ENCODE measurements around the gene LMO2.

Gene LMO2

DNA sequence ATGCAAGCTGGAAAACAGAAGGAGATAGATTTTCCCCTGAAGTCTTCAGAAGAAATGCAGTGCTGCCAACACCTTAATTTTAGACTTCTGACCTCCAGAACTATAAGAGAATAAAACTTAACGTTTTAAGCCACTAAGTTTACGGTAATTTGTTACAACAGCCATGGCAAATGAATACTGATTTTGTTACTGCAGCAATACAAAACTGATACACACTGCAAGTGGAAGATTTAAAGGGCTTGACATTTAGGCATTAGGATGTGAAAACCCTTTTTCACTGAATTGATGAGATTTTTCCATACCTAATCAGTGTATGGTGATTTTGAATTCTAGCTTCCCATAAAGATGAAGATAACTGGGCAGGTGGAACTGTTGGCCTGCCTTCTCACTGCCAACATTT is 22.1 kb upstream of the LMO2 start:
- Histone ChIP-seq H3K4me3 (ENCODE audit: extremely low read depth, insufficient read depth, low read length, poor library complexity, severe bottlenecking) (no peak overlapping the region), H3K4me1 (ENCODE audit: control insufficient read depth, insufficient read depth, low read length, poor library complexity, severe bottlenecking) (peaks cover 13% of the 10 kb centered on the region), H3K9me3 (ENCODE audit: control insufficient read depth, low read length) (peaks cover 13% of the 10 kb centered on the region), H3K36me3 (ENCODE audit: control insufficient read depth, insufficient read depth, low read length) (no peaks in the 10 kb centered on the region), H3K27ac (ENCODE audit: low read depth, low read length, severe bottlenecking) (no peak overlapping the region)
- whole genome bisulfite sequencing, 2 experiments (ENCODE audit: insufficient coverage in 2 of 2): 100% methylated on average over 2 of the region's 2 CpGs

DNA sequence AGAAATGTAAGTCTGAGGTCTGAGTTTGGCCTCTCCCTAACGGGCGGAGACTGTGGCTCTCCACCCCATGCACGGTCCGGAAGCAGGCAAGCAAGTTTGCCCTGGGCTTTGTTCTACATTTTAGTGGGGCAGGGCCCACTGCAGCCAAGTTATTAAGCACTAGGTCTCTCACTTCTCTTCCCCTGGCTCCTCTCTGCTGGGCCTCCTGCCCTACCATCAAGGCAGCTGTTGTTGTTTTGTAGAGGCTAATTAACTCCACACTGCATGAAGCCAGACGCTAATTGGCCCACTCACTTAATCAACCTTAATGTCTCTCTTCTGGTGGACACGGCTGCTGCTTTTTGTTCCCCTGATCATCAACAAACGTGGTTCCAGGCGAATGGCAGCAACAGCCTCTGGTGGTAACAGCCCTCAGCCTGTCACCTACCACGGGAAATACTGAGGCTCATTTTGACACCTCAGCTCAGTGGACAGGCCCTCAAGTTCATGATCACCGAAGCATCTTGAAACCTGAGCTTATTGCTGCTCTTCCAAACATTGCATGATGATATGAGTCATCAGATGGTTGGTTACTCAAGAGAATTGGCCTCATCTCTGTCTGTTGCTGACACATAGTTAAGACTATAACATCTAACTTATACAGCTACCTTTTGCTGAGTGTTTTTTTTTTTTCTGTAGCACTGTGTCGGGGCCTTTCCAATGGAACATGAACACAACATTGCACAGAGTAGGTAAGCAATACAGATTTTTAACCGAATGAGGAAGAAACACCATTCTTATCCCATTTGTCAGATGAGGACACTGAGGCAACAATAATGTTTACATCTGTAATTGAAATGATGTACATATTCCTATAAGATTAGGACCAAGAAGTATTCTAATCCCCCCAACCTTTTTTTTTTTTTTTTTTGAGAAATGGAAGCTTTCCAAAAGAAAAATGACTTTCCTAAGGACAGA is 20.8 kb upstream of the LMO2 start:
- peaks cover 13% of the 10 kb centered on the region for H3K9me3 ChIP-seq (ENCODE audit: control insufficient read depth, low read length)
- peak overlapping the region; percentile 54 for H3K27ac ChIP-seq (ENCODE audit: low read depth, low read length, severe bottlenecking)
- H3K4me1 ChIP-seq (ENCODE audit: control insufficient read depth, insufficient read depth, low read length, poor library complexity, severe bottlenecking): peaks cover 13% of the 10 kb centered on the region
- H3K36me3 ChIP-seq (ENCODE audit: control insufficient read depth, insufficient read depth, low read length): no peaks in the 10 kb centered on the region
- no peak overlapping the region for H3K4me3 ChIP-seq (ENCODE audit: extremely low read depth, insufficient read depth, low read length, poor library complexity, severe bottlenecking)
- 61 to 63% methylated on average over 8 to 9 of the region's 12 CpGs for WGBS, 2 experiments (ENCODE audit: insufficient coverage in 2 of 2)

DNA sequence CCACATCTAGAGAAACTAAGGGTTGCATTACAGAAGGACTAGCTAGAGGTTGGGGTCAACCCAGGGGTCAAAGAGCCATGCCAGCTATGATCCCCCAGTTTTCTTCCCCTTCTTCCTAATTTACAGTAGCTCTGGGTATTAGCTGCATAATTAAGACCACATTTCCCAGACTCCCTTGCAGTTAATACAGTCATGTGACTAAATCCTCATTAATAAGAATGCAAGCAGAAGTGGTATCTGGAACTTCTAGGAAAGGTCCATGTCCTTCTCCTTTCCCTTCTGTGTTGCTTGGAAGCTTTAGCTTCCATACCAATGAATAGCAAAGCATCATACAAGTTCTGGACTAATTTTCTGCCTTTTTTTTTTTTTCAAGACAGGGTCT is 19.1 kb upstream of the LMO2 start:
- Histone ChIP-seq H3K27ac (ENCODE audit: low read depth, low read length, severe bottlenecking) (no peak overlapping the region), H3K4me3 (ENCODE audit: extremely low read depth, insufficient read depth, low read length, poor library complexity, severe bottlenecking) (no peak overlapping the region), H3K36me3 (ENCODE audit: control insufficient read depth, insufficient read depth, low read length) (no peaks in the 10 kb centered on the region), H3K4me1 (ENCODE audit: control insufficient read depth, insufficient read depth, low read length, poor library complexity, severe bottlenecking) (peaks cover 18% of the 10 kb centered on the region), H3K9me3 (ENCODE audit: control insufficient read depth, low read length) (peaks cover 13% of the 10 kb centered on the region)

DNA sequence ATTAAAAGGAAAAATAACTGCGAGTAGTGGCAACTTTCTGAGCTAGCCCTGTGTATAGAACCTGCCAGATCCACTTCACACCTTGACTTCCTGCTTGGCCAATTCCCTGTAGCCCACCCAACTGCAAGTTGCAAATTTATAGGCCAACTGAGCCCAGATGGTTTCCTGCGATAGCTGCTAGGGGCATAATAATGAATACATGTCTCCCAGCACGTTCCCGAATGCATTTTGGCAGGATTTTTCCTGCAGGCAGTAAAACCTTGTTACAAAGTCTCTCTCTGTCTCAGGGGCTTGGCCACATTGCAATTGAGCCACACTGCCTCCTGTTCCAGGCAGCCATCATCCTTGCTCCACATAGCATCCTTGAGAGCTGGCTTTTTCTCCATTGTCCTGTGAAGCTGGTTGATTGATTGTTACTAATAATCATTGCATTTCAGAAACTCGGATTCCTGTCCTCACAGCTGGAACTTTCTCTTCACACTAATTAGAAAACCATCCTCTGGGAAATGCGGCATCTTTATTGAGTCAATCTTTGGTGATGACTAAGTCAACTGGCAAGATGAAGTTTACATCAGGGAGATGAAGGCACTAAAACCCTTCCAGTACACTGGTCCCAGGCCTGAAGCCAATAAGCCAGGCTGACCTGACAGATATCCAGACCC is 18.6 kb upstream of the LMO2 start:
- Histone ChIP-seq H3K4me1 (ENCODE audit: control insufficient read depth, insufficient read depth, low read length, poor library complexity, severe bottlenecking) (peaks cover 18% of the 10 kb centered on the region), H3K9me3 (ENCODE audit: control insufficient read depth, low read length) (peaks cover 19% of the 10 kb centered on the region), H3K4me3 (ENCODE audit: extremely low read depth, insufficient read depth, low read length, poor library complexity, severe bottlenecking) (no peak overlapping the region), H3K36me3 (ENCODE audit: control insufficient read depth, insufficient read depth, low read length) (no peaks in the 10 kb centered on the region), H3K27ac (ENCODE audit: low read depth, low read length, severe bottlenecking) (no peak overlapping the region)
- WGBS, 2 experiments (ENCODE audit: insufficient coverage in 2 of 2): 89 to 94% methylated on average over 3 to 4 of the region's 6 CpGs

DNA sequence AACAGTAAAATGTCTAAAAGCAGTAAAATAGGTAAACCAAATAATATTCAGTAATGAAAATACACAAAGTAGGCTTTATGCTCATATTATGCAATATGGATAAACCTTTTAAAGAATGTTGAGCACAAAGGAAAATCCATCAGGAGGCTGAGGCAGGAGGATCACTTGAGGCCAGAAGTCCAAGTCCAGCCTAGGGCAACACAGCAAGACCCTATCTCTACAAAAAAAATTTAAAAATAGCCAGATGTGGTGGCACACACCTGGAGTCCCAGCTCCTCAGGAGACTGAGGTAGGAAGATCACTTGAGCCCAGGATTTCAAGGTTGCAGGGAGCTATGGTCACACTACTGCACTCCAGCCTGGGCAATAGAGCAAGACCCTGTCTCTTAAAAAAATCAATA is 17.7 kb upstream of the LMO2 start:
- no peaks in the 10 kb centered on the region for H3K36me3 ChIP-seq (ENCODE audit: control insufficient read depth, insufficient read depth, low read length)
- no peak overlapping the region for H3K27ac ChIP-seq (ENCODE audit: low read depth, low read length, severe bottlenecking)
- peaks cover 20% of the 10 kb centered on the region for H3K4me1 ChIP-seq (ENCODE audit: control insufficient read depth, insufficient read depth, low read length, poor library complexity, severe bottlenecking)
- H3K9me3 ChIP-seq (ENCODE audit: control insufficient read depth, low read length): peaks cover 19% of the 10 kb centered on the region
- no peak overlapping the region for H3K4me3 ChIP-seq (ENCODE audit: extremely low read depth, insufficient read depth, low read length, poor library complexity, severe bottlenecking)

DNA sequence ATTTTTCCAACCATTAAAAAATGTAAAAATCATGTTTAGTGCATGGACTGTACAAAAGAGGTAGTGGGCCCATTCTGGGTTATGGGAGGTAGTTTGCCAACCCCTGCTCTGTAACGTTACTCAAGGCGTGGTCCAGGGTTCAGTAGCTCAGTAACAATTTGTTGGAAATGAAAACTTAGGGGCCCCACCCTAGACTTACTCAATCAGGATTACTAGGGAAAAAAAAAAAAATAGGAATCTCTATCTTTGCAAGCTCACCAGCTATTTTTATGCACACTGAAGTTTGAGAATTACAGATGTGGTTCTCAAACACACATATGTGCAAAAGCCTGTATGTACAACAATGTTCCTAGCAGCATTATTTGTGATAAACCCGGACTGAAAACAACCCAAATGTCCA is 17.3 kb upstream of the LMO2 start:
- Histone ChIP-seq H3K4me3 (ENCODE audit: extremely low read depth, insufficient read depth, low read length, poor library complexity, severe bottlenecking) (no peak overlapping the region), H3K27ac (ENCODE audit: low read depth, low read length, severe bottlenecking) (no peak overlapping the region), H3K4me1 (ENCODE audit: control insufficient read depth, insufficient read depth, low read length, poor library complexity, severe bottlenecking) (peaks cover 24% of the 10 kb centered on the region), H3K36me3 (ENCODE audit: control insufficient read depth, insufficient read depth, low read length) (no peaks in the 10 kb centered on the region), H3K9me3 (ENCODE audit: control insufficient read depth, low read length) (peaks cover 16% of the 10 kb centered on the region)
- 86% methylated on average over 1 of the region's 3 CpGs; no CpG with 5 or more reads in 1 of the 2 experiments for WGBS, 2 experiments (ENCODE audit: insufficient coverage in 2 of 2)

DNA sequence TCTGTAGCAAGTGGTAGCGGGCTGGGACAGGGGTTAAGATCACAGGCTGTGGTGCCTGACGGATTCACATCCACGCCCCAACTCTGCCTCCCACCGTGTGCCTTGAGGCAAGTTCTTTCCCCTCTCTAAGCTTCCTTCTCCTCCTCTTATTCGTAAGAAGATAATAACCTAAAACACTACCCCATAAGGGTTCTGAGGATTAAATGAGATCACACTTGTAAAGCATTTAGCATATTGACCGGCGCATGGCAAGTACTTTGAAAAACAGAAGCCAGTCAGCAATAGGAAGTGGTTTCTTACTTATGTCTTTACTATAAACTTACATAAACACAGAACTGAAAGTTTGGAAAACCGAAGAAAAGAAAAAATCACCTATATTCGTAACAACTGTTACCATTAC is 15.5 kb upstream of the LMO2 start:
- Histone ChIP-seq H3K36me3 (ENCODE audit: control insufficient read depth, insufficient read depth, low read length) (no peaks in the 10 kb centered on the region), H3K9me3 (ENCODE audit: control insufficient read depth, low read length) (peaks cover 10% of the 10 kb centered on the region), H3K27ac (ENCODE audit: low read depth, low read length, severe bottlenecking) (peak overlapping the region; percentile 62), H3K4me3 (ENCODE audit: extremely low read depth, insufficient read depth, low read length, poor library complexity, severe bottlenecking) (no peak overlapping the region), H3K4me1 (ENCODE audit: control insufficient read depth, insufficient read depth, low read length, poor library complexity, severe bottlenecking) (peaks cover 23% of the 10 kb centered on the region)
- 54 to 81% methylated on average over 2 to 5 of the region's 9 CpGs for WGBS, 2 experiments (ENCODE audit: insufficient coverage in 2 of 2)

DNA sequence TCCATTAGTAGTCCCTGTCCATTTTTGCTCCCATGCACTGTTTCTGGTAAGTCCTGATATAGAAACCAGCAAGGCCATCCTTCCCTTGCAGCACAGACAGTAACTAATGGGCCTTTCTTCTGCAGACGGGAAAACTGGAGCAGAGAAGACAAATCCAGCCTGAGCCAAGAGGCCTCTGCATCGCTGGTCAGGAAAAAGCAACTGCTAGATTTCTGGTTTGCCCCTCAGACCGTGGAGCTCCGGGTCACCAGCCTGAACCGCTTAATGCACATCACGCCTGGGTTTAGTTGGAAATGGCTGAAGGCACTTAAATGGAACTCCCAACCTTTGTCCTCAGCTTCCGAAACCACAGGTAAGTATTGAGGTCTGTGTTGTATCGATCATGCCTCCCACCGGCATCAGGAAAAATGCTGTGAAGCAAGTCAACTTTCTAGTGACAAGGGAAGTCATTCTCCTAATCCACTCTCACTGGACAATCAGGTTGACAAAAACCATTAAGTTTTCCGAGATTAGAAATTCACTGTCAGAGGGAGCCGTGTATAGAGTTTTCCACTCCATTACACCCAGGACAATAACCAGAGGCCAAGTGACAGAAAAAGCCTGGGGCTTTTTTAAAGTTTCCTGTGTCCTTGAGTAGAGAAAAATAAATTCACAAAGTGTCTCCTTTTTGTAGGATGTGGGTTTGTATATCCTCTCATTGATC is 14.8 kb upstream of the LMO2 start:
- Histone ChIP-seq H3K27ac (ENCODE audit: low read depth, low read length, severe bottlenecking) (peak overlapping the region; percentile 62), H3K4me3 (ENCODE audit: extremely low read depth, insufficient read depth, low read length, poor library complexity, severe bottlenecking) (no peak overlapping the region), H3K9me3 (ENCODE audit: control insufficient read depth, low read length) (peaks cover 10% of the 10 kb centered on the region), H3K36me3 (ENCODE audit: control insufficient read depth, insufficient read depth, low read length) (no peaks in the 10 kb centered on the region), H3K4me1 (ENCODE audit: control insufficient read depth, insufficient read depth, low read length, poor library complexity, severe bottlenecking) (peaks cover 20% of the 10 kb centered on the region)
- 98% methylated on average over 4 to 9 of the region's 11 CpGs for WGBS, 2 experiments (ENCODE audit: insufficient coverage in 2 of 2)

DNA sequence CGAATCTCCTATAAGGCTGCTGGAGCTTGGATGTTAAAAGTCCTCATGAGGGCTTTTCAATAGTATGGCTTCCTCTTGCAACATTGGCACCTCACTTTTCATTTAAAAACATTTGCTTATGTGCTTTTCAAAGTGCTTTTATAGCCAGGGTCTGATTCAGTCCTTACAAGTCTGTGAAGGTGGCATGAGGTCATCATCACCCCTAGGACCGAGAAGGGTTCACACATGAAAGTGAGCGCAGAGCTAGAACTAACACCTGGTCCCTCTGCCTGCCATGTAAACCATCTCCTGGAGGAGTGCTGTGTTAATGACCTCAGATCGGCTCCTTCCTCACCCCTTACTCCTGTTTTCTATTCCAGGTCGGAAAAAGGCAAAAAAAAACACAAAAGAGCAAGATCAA is 12.2 kb upstream of the LMO2 start:
- no peak overlapping the region for H3K4me3 ChIP-seq (ENCODE audit: extremely low read depth, insufficient read depth, low read length, poor library complexity, severe bottlenecking)
- H3K4me1 ChIP-seq (ENCODE audit: control insufficient read depth, insufficient read depth, low read length, poor library complexity, severe bottlenecking): peaks cover 29% of the 10 kb centered on the region
- H3K27ac ChIP-seq (ENCODE audit: low read depth, low read length, severe bottlenecking): no peak overlapping the region
- peaks cover 10% of the 10 kb centered on the region for H3K9me3 ChIP-seq (ENCODE audit: control insufficient read depth, low read length)
- 61 to 74% methylated on average over 4 of the region's 5 CpGs for WGBS, 2 experiments (ENCODE audit: insufficient coverage in 2 of 2)
- no peaks in the 10 kb centered on the region for H3K36me3 ChIP-seq (ENCODE audit: control insufficient read depth, insufficient read depth, low read length)

DNA sequence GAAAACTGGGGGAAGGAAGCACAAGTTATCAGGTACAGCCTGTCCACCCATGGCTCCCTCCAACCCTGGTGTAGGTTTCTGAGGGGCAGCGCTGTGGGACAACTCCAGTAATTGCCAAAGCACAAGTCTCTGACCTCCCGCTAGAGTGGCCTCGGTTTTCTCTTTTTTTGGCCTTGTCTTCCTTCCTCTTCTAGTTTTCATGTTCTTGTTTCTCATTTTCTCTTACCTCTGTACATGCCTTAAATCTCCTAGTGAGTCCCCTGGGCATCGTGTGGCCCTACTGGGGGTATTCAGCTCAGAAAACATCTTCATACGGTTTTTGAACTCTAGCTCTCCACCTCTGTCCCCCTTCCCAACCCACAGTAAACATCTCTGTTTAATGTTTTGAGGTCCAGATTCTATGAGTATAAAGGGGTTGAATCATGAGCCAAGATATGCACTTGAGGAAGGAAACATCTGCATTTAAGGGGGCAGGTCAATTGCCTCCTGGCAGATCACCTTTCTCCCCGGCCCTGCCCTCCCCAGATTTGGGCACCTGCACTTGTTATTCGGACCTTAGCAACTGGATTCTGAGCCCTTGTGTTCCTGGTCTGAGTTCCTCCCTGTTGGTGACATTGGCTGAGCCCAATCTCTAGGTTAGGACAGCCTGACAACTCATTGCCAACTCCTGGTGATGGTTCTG is 8.4 kb upstream of the LMO2 start:
- 87 to 99% methylated on average over 6 to 7 of the region's 7 CpGs for WGBS, 2 experiments (ENCODE audit: insufficient coverage in 2 of 2)

More for the DNA sequence above, 8.4 kb upstream of the LMO2 start:
- H3K36me3 ChIP-seq (ENCODE audit: control insufficient read depth, insufficient read depth, low read length): no peaks in the 10 kb centered on the region
- peaks cover 29% of the 10 kb centered on the region for H3K4me1 ChIP-seq (ENCODE audit: control insufficient read depth, insufficient read depth, low read length, poor library complexity, severe bottlenecking)
- no peak overlapping the region for H3K27ac ChIP-seq (ENCODE audit: low read depth, low read length, severe bottlenecking)
- no peak overlapping the region for H3K4me3 ChIP-seq (ENCODE audit: extremely low read depth, insufficient read depth, low read length, poor library complexity, severe bottlenecking)
- no peaks in the 10 kb centered on the region for H3K9me3 ChIP-seq (ENCODE audit: control insufficient read depth, low read length)
